ENCODE results near the gene NSUN5. TPM values are rescaled to one million over a fixed set of nuclear protein-coding genes. Genes with fewer than 3 reads are reported as not detected.

Gene NSUN5
- total RNA-seq, 2 donors from 2014 or later, result 17.3 to 35.0 TPM

Other genes with a start within 250 kb of the NSUN5 start
- gene SPDYE9, start 222.8 kb downstream of the NSUN5 start, total RNA-seq, result not detected
- gene TRIM50, start 19.3 kb upstream of the NSUN5 start, total RNA-seq, result not detected
- not detected for gene FKBP6, start 19.3 kb upstream of the NSUN5 start, total RNA-seq
- under 1 TPM; 0.35 to 0.37 TPM for gene FZD9, start 125.0 kb upstream of the NSUN5 start, total RNA-seq
- gene BAZ1B, start 213.5 kb upstream of the NSUN5 start, total RNA-seq, result 10 to 100 TPM; 43.9 to 58.4 TPM
- gene BCL7B, start 248.9 kb upstream of the NSUN5 start, total RNA-seq, result 10 to 100 TPM; 53.8 to 56.8 TPM